SKM-1 (cell line): ENCODE data around the gene TMEM120A.

Source experiments
- DNase-seq: peaks from one replicate; lab custom pipeline; 2025; ENCODE audit not compliant: unreplicated experiment; lab: John Stamatoyannopoulos, UW

The TMEM120A gene

GRCh38 chr7:75995996-75996395, 1.6 kb upstream of the TMEM120A start:
- no peak for DNase-seq

DNA sequence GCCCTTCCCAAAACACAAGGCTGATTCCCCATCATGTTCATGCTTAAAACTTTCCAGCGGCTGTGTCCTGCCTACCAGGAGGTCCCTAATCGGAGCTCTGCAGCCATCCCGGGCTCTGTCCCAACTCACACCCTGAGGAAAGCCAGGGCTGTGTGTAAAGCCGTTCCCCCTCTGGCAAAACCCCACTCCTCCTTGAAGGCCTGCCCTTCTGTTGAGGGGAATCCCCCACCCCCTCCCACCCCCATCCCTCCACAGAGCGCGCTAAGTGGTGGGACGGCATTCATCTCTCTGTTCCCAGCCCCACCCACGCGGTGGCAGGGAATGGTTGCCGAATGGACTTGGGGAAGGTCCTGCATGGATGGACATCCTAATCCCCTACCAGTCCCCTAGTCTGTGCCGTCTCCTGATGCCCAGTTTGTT, 667 bp upstream of the TMEM120A start:
- DNase-seq: no peak

DNA sequence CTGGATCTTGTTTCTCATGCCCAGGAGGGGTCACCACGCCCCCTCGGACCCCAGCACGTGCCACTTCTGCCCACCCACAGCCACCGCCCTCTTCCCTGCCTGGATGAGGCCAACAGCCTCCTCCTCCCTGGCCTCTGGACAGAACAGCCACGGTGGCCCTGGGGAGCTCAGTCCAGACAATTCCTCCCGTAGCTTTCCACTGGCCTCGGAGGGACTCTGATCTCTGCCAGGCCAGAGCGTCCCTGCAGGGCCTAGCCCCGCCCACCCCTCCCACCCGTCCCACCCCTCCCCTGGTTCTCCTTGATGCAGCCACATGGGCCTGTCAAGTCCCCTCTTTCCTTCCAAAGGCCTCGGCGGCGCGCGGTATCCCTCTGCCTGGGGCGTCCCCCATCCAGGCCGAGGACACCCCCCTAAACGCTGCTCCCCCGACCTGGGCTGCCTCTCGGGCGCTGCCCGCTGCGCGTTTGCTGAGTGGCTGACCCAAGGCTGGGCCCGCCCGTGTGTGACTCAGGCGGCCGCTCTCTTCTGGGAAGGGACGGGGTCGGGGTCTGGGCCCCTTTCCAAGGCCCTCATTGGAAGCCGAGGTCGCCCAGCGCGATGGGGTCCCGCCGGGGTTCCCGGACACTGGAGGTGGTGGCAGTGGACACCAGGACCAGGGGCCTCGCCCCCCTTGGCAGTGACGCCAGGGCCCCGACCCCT, 557 bp downstream of the TMEM120A start:
- DNase-seq: peak; percentile 2

DNA sequence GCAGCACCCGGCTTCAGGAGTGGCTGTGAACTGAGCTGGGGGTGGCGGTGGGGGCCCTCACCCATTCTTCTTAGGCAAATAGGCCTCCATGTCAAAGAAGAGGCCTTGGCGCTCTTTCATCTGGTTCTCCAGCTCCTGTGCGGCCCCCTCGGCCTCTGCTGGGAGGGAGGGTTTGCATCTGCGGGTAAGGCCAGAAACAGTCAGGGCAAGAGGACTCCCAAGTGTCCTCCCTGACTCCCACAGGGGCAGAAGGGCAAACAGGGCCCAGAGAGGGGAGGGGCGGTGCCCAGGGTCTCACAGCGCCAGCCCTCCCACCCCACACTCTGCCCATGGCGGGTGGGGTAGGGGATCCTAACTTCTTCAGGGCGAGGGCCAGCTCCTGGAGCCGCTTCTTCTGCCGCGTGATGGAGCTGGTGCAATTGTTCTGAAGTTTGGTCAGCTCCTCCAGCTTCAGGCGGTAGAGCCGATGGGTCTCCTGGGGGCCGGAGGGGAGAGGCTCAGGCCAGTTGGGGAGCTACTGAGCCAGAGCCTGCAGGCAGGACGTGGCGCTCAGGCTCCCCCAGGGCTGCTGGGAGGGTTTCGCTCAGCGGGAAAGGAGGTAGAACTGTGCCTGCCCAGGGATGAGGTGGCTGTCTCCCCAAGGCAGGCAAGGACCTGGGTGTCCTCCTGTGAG, 2.2 kb downstream of the TMEM120A start:
- no peak for DNase-seq

DNA sequence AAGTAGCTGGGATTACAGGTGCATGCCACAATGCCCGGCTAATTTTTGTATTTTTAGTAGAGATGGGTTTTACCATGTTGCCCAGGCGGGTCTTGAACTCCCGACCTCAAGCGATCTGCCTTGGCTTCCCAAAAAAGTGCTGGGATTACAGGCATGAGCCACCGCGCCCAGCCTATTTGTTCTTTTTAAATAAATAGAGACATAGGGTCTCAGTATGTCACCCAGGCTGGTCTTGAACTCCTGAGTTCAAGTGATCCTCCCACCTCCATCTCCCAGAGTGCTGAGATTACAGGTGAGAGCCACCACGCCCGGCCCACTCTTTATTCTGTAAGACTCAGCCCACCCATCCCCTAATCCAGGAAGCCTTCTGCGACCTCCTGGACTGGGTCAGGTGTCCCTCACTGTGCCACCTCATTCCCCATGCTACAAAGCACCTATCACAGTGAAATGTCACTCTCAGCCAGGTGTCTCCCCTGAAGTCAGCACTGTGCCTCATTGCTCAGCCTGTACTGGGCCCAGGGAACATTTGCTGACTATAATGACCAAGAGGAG, 2.8 kb downstream of the TMEM120A start:
- DNase-seq: no peak

- DNase-seq: no peak
Measured at GRCh38 chr7:75989500-75990388, 4.7 kb downstream of the TMEM120A start.

DNA sequence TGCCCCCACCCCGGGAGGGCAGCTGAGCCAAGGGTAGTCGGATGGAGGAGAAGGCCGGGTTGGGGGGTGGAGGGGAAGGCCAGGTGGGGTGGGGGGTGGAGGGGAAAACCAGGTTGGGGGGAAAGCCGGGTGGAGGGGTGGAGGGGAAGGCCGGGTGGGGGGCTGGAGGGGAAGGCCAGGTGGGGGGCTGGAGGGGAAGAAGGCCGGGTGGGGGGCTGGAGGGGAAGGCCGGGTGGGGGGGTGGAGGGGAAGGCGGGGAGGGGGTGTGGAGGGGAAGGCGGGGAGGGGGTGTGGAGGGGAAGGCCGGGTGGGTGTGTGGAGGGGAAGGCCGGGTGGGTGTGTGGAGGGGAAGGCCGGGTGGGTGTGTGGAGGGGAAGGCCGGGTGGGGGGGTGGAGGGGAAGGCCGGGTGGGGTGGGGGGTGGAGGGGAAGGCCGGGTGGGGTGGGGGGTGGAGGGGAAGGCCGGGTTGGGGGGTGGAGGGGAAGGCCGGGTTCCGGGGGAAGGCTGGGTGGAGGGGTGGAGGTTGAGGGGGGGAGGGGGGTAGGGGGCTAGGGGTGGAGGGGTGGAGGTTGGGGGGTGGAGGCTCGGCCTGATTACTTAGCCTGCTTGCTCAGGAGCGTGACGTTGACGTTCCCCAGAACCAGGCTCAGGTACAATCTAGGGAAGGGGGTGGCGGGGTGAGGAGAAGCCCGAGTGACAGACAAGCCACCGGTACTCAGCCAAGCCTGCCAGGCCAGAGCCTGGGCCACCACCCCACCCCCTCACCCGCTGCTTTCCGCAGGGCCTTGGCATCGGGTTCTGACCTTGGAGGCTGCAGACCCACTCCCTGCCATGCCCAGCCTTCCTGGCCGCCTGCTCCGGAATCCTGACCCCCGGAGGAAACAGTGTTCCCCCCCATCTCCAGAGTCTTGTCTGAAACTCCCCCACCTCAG, 5.6 kb downstream of the TMEM120A start:
- no peak for DNase-seq

GRCh38 chr7:75987805-75988567, 6.4 kb downstream of the TMEM120A start:
- DNase-seq: no peak

DNA sequence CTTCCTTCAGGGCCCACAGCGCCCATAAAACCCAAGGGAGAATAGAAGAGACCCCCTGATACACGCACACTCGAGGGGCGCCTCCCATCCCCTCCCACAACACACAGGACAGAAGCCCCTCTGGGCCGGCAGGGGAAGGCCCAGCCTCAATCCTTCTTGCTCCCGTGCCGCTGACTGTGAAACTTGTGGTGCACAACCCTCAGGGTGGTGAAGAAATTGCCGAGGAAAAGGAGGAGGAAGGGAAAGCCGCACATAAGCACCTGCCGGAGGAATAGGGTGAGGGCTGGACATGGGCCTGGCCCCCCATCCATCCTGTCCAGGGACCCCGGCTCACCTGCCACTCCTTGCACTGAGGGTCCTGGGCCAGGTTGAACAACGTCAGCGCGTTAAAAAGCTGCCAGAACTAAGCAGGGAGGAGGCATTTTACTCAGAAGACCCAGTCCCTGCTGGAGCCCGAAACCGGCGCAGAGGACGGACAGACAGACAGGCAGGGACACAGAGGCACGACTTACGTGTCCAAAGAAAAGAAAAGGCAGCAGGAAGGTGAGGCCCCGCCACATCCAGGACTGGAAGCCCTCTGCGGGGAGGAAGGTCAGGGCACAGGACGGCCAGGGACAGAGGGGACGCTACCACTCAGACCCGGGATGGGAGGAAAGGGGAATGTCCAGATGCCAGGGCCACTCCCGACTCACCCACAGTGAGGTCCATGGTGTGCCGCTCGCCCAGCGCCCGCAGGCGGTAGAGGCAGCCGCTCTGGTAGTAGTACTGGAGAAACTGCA, 7.2 kb downstream of the TMEM120A start:
- no peak for DNase-seq

GRCh38 chr7:75986147-75986781, 8.1 kb downstream of the TMEM120A start:
- no peak for DNase-seq

DNA sequence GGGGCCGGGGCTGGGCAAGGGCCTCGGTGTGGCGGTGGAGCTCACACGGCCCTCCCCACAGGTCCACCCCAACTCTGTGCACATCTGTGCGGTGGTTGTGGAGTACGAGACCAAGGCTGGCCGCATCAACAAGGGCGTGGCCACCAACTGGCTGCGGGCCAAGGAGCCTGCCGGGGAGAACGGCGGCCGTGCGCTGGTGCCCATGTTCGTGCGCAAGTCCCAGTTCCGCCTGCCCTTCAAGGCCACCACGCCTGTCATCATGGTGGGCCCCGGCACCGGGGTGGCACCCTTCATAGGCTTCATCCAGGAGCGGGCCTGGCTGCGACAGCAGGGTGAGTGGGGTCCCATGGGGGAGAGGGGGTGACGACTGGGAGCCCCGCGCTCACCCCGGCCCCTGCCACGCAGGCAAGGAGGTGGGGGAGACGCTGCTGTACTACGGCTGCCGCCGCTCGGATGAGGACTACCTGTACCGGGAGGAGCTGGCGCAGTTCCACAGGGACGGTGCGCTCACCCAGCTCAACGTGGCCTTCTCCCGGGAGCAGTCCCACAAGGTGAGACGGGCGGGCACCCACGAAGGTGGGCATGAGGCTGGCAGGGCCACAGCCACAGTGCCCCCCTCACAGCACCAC, 8.8 kb downstream of the TMEM120A start:
- DNase-seq: no peak

DNA sequence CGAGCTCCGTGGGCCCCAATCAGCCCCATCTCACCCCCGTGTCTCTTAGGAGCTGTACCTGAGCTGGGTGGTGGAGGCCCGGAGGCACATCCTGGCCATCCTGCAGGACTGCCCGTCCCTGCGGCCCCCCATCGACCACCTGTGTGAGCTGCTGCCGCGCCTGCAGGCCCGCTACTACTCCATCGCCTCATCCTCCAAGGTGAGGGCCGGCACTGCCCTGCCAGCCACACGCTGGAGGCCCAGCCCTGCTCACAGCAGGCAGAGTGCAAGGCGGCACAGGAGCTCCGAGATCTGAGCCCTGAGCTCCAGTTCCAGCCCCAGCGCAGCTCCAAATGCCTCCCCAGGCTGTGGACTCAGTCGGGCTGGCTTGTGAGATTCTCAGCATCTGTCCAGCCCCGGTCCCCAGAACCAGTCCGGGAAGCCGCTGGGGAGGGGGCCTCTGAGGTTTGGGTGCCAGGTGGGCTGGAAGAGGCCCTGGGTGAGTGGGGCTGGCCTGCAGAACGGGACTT, 9.3 kb downstream of the TMEM120A start:
- no peak for DNase-seq

- DNase-seq: no peak
Measured at GRCh38 chr7:75984130-75985008, 10.0 kb downstream of the TMEM120A start.

- DNase-seq: no peak
Measured at GRCh38 chr7:75983471-75984129, 10.8 kb downstream of the TMEM120A start.

GRCh38 chr7:75982306-75983064, 11.9 kb downstream of the TMEM120A start:
- DNase-seq: no peak
